GM19455 (cell line): ENCODE measurements around the gene PCYT1A.
"Not testable (repeated sequence)": the region's sequence is repeated elsewhere in the genome, so short reads cannot be mapped to it uniquely, and the experiment has no call there.

Experiments used
- ATAC-seq: cut with Tn5 transposase; IDR thresholded peaks from one replicate; pipeline ENCODE4 v1.9.1; 2021; ENCODE audit not compliant: unreplicated experiment

Gene PCYT1A

GRCh38 chr3:196194542-196194915, 93.0 kb downstream of the PCYT1A start:
- ATAC-seq = no peak

DNA sequence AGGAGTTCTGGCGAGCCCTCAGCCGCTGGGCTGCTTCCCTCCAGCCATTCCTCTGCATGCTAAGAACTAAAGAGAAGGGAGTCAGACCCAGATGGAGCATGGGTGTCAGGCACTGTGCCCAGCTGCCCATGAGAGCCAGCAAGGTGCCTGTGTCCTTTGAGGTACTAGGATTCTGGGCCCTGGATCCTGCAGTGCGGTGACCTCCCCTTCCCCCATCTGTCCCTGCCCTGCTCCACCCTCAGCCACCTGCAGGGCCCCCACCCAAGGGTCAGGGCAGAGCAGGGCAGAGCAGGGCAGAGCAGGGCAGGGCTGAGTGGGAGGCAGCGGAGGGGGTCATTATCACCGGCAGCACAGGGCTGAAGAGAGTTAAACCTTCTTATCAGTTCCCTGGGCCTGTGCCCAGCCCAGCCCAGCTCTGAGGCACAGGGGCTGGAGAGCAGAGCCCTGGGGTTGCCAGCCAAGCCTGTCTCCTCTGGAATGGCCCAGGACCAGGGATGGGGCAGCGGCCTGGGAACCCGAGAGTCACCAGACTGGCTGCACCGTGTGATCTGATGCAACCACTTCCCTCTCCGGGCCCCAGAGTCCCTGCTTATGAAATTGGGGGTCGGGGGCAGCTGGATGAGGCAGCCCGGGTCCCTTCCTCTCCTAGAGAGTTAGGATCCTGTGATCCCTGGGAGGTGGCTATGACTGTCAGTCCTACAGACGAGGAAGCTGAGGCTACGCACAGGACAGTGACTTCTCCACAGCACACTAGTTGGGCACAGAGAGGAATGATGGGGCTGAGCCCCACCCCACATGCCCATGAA, 93.6 kb downstream of the PCYT1A start:
- ATAC-seq = no peak

- ATAC-seq = no peak
Measured at GRCh38 chr3:196193133-196193735, 94.3 kb downstream of the PCYT1A start.

- ATAC-seq = no peak
Measured at GRCh38 chr3:196192524-196193051, 94.9 kb downstream of the PCYT1A start.

- ATAC-seq = no peak
Measured at GRCh38 chr3:196192036-196192523, 95.4 kb downstream of the PCYT1A start.

- ATAC-seq = no peak
Measured at GRCh38 chr3:196189566-196190347, 97.8 kb downstream of the PCYT1A start.

DNA sequence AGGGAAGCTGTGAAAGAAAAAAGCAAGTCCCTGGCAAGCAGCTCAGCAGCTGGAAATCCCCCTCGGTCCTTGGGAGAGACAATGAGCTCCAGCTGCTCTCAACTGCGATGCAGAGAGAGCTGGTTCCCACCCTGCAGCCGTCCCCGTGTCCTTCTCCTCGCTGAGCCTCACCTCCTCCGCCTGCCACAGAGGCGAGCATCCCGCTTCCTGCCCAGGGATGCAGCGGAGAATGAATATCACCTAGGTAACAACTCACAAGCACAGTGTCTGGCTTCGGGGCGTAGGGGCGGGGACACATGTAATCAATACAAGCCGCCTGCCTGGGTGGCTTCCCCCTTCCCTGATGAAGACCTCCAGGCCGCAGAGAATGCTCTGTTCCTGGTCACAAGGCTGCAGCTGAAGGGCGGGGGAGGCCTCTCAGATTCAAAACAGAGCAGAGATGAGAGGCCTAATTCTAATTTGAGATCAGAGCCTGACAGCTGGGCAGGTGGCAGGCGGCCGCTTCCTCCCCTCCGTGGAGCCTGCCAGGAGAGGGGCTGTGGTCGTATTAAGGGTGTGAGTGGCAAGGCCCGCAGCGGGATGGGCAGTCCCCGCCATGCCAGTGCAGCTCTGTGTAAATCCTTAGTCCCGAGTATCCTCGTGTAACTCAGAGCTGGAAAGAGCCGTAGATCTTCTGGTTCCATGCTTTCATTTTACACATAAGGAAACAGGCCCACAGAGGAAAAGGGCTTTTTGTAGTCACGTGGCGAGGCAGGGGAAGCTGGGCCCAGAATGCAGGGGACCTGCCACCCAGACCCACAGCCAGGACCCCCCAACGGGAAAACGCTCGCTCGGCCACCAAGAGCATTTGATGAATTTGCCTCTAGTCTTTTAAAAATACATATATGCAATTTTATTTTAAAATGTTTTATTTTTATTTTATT, 100.6 kb downstream of the PCYT1A start:
- ATAC-seq = no peak

GRCh38 chr3:196184881-196185280, 102.6 kb downstream of the PCYT1A start:
- ATAC-seq = no peak

- ATAC-seq = not testable (repeated sequence)
Measured at GRCh38 chr3:196184169-196184432, 103.4 kb downstream of the PCYT1A start.

DNA sequence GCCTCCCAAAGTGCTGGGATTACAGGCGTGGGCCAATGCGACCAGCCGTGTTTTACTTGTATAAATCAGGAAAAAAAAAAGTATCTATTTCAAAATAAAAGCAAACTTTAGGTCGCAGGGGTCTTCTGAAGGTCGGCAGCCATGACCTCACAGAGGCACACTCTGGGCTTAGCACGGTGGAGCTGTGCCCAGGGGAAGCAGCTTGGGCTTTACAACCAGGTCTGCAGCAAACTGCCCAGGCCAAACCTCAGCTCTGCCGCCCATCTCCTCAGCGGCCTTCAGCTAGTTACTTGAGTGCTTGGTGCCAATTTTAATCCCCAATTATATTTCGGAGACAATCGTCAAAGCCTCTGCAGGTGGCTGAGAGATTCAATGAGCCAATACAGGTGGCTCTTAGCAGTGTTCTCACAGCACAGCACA, 106.4 kb downstream of the PCYT1A start:
- no peak for ATAC-seq

DNA sequence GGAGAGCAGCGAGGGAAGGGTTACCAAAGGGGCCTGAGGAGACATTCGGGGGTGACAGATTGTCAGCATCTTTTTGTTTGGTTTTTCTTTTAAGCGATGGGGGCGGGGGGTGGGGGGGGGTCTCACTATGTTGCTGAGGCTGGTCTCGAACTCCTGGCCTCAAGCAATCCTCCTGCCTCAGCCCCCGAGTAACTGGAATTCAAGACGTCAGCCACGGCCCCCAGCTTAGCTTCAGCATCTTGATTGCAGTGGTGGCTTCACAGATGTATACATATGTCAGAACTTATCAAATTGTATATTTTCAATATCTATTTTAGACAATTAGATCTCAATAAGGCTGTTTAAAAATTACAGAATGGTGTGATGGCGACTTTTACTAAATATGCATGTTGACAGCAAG, 107.2 kb downstream of the PCYT1A start:
- no peak for ATAC-seq
